Parietal lobe (tissue), 1 donor: ENCODE data around the gene RANBP3. TPM values are rescaled to one million over a fixed set of nuclear protein-coding genes. Genes with fewer than 3 reads are reported as not detected.

Experiments
- total RNA-seq: library from RNA; depleted of rRNA; stranded (reverse); fragments of >200 nt; gene quantifications from one replicate; pipeline ENCODE4 v1.2.3, GENCODE V29; 2014

Gene RANBP3, protein sequence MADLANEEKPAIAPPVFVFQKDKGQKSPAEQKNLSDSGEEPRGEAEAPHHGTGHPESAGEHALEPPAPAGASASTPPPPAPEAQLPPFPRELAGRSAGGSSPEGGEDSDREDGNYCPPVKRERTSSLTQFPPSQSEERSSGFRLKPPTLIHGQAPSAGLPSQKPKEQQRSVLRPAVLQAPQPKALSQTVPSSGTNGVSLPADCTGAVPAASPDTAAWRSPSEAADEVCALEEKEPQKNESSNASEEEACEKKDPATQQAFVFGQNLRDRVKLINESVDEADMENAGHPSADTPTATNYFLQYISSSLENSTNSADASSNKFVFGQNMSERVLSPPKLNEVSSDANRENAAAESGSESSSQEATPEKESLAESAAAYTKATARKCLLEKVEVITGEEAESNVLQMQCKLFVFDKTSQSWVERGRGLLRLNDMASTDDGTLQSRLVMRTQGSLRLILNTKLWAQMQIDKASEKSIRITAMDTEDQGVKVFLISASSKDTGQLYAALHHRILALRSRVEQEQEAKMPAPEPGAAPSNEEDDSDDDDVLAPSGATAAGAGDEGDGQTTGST
- total RNA-seq, result 59.8 TPM

DNA sequence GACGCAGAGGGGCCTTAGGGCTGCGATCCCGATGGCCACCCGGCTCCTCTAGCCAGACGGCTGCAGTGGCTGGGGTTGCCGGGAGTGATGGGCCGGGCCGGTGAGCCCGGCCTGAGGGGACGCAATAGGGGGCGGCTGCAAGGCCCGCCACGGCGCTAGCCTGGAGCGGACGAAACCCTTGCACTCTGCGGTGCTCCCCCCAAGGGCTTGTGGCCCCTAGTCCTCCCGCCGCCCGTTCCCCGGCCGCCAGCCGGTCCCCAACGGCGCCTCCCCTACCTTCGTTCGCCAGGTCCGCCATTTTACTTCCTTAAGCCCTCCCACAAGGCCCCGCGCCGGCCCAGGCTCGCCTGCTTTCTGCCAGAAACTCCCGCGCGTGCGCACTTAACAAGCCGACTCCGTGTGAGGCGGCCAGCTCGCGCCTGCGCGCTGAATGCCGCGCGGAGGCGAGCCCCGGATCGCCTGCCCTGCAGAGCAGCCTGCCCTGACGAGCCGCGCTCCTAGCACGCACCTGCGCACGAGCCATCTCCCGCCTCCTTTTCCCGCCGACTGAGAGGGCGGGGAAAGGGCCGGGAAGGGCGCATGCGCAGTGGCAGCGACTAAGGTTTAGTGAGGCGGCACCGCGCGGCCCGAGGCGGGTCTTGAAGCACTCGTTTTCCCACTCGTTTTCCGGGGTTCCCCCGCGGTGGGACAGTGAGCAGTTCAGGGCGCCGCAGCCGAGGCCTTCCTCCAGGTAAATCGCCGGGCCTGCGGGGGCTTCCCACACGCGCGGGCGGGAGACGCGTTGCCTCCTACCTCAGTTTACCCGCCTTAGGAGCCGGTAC is at the start of gene RANBP3:
TSS of gene RANBP3 (minus strand) at position 356 of the 821 bp plus-strand sequence. CDS start at position 298, 58 bp downstream.

DNA sequence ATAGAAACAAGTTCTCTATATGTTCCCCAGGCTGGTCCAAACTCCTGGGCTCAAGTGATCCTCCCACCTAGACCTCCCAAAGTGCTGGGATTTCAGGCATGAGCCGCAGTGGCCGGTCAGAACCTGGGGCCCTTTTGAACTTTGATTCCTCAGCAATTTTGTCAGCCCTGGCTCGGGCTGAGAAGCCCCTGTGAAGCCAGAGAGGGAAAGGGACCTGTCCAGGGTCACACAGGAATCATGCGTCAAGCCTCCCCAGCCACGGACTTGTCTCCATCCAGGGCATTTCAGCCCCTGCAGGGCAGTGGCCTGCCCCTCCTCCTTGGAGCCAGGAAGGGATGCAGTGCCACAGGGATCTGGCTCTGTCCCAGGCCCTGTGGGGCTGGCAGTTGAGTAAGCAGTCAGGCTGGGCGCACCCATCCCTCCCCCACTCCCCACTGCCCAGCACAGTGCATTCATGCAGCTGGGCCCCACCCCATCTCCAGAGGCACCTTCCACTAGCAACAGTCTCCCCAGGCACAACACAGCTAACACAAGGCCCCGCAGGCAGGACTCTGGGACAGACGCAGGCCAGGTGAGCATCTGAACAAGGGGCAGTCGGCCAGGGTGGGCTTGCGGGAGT is 64.1 kb downstream of the RANBP3 start, which contains the start of gene CAPS:
TSS of gene CAPS (plus strand) at position 516 of the 619 bp plus-strand sequence. CDS start 153 bp downstream, outside the sequence.

DNA sequence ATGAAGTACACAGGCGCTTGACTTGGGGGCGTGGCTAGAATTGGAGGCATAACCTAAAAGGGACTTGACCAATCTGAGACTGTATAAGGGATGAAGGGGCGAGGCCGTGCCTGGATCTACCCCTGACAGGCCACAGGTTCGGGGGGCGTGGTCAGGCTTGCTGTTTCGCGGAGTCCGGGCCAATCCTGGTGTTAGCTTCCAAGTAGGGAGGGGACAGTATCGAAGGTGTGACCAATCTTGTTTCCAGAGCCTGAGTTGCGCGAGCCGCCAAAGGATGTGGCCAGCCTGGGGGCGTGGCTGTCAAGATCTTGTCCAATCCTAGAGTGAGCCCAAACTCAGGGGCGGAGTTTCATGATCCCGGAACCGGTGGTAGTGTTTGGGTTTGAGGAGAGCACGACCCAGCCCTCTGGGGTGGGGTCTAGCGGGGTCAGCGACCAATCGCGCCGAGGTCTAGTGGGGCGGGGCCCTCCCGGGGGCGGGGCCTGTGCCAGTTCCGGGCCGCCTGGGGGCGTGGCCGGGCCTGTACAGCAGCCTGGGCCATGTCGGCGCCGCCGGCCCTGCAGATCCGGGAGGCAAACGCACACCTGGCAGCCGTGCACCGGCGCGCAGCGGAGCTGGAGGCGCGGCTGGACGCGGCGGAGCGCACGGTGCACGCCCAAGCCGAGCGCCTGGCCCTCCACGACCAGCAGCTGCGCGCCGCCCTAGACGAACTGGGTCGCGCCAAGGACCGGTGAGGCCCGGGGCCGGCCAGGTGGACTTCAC is 73.4 kb downstream of the RANBP3 start, which contains the start of gene VMAC:
TSS of gene VMAC (plus strand) at position 521 of the 762 bp plus-strand sequence. CDS start at position 540, 19 bp downstream.

DNA sequence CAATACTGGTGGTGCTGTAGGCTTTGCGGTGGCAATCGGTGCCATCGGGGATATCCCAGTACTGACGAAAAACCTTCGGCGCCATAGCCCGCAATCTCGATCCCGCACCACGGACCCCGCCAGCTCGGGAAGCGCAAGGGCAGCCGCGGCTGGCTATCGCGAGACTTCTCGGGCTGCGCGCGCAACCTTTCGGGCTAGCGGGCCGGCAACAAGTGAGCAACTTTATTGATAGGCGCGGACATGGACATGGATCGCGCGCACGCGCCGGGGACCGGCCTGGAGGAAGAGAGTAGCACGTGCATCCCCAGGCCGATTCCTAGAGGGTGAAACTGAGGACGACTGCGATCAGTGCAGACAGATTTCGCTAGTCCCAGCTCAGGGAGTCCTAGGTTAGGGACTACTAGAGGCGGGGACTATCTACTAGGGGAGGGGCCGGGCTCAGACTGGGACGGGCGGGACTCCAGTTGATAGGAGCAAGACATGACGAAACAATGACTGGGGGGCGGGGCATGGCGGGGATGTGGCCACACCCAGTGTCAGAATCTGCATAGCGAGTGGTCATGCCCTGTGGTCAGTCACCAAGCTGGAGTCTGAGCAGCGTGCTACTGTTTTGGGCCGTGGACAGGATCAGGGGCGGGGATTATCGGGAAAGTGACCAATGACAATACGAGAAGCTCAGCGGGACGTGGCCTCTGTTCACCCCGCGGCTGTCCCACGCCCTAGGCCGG is 74.2 kb downstream of the RANBP3 start, which contains the start of gene NDUFA11:
TSS of gene NDUFA11 (minus strand) at position 167 of the 728 bp plus-strand sequence. CDS start at position 85, 82 bp downstream.

Other genes starting within 250 kb of the RANBP3 start
- 0.94 TPM for gene PRR22, start 193.4 kb downstream of the RANBP3 start, total RNA-seq
- gene DUS3L, start 187.0 kb downstream of the RANBP3 start, total RNA-seq, result 16.3 TPM
- not detected for gene NRTN, start 173.1 kb downstream of the RANBP3 start, total RNA-seq
- not detected for gene FUT6, start 138.4 kb downstream of the RANBP3 start, total RNA-seq
- gene FUT3, start 126.7 kb downstream of the RANBP3 start, total RNA-seq, result not detected
- not detected for gene FUT5, start 107.6 kb downstream of the RANBP3 start, total RNA-seq
- 93.3 TPM for gene NDUFA11, start 74.3 kb downstream of the RANBP3 start, total RNA-seq
- gene VMAC, start 73.3 kb downstream of the RANBP3 start, total RNA-seq, result 8.5 TPM
- 6.6 TPM for gene CAPS, start 63.9 kb downstream of the RANBP3 start, total RNA-seq
- gene RFX2, start 132.4 kb upstream of the RANBP3 start, total RNA-seq, result 47.3 TPM
- gene ACSBG2, start 157.5 kb upstream of the RANBP3 start, total RNA-seq, result not detected